K562 (cell line): ENCODE measurements around the gene SEC61A2. TPM values are rescaled to one million over a fixed set of nuclear protein-coding genes. Genes with fewer than 3 reads are reported as not detected.

Source experiments
- ATAC-seq: fragments of 200-7000 bp; cut with Tn5 transposase; 3 replicates; pipeline ENCODE4 v1.9.1; 2020; ENCODE audit warnings: moderate library complexity
- BruUV-seq: library from RNA; stranded (reverse); fragments of 400-500 nt; replicated peaks from 2 replicates; lab custom pipeline; 2021; lab: Mats Ljungman, UMichigan
- CTCF ChIA-PET: fragments of 300-600 bp; formaldehyde crosslinking; extraction: SDS; loops from one replicate; lab custom pipeline; 2021; ENCODE audit warnings: low intra/inter-chr PET ratio; lab: Yijun Ruan, JAX
- POLR2A ChIA-PET: fragments of 300-600, 350-650 bp; sonication (Branson Sonifier 250); formaldehyde crosslinking; extraction: SDS; loops from one replicate; lab custom pipeline; 2021; ENCODE audit warnings: antibody characterized with exemption, inconsistent platforms; lab: Yijun Ruan, JAX
- DNase-seq, 4 experiments: peaks; one replicate each; pipeline versions ENCODE4 v3.0.0 to v3.0.0-alpha.2; 2011 to 2018; ENCODE audit warnings: low spot score in 3 of 4, mixed read lengths in 3 of 4; ENCODE audit errors: extremely low read depth in 1 of 4
- FAIRE-seq: peaks from 2 replicates; lab custom pipeline; 2011; peaks lifted over from hg19 to GRCh38; lab: Jason Lieb, UNC
- H2AFZ ChIP-seq: 2 replicates; pipeline ENCODE4 v1.6.0; 2011; ENCODE audit warnings: low read depth, low read length, control low read depth, inconsistent platforms
- H3K27ac ChIP-seq: fragments of 200-600 bp; 3 replicates; pipeline ENCODE4 v1.8.0; 2011; ENCODE audit warnings: low read depth, mild to moderate bottlenecking, control low read depth, inconsistent platforms, low read length, moderate library complexity, mixed read lengths; ENCODE audit errors: extremely low read depth
- H3K27me3 ChIP-seq, 2 experiments: fragments of 300-600 bp in 1 of 2; 2 replicates in 1 of 2; 3 replicates in 1 of 2; pipeline versions ENCODE4 v1.6.0 to v1.8.0; 2011; ENCODE audit warnings: inconsistent platforms in 2 of 2, low read length in 2 of 2, mild to moderate bottlenecking in 1 of 2, mixed read lengths in 1 of 2, moderate library complexity in 1 of 2; ENCODE audit not compliant: control insufficient read depth in 2 of 2, insufficient read depth in 2 of 2
- H3K36me3 ChIP-seq: fragments of 300-600 bp; 3 replicates; pipeline ENCODE4 v1.8.0; 2011; ENCODE audit warnings: mild to moderate bottlenecking, low read length, inconsistent platforms; ENCODE audit not compliant: control insufficient read depth, insufficient read depth
- H3K4me1 ChIP-seq, 2 experiments: fragments of 200-600 bp in 1 of 2; replicated peaks in 1 of 2; 2 replicates in 1 of 2; 3 replicates in 1 of 2; pipeline versions ENCODE4 v1.5.1 to v1.8.0; 2011; ENCODE audit warnings: inconsistent platforms in 2 of 2, low read length in 2 of 2, mild to moderate bottlenecking in 1 of 2, mixed read lengths in 1 of 2, moderate library complexity in 1 of 2; ENCODE audit not compliant: control insufficient read depth in 2 of 2, insufficient read depth in 2 of 2
- H3K4me2 ChIP-seq: 2 replicates; pipeline ENCODE4 v1.6.1; 2011; ENCODE audit warnings: low read length, control low read depth, inconsistent platforms, mixed read lengths; ENCODE audit not compliant: insufficient read depth
- H3K4me3 ChIP-seq: fragments of 200-600 bp; sonication (generic), shearing (Covaris generic); 2 replicates; pipeline ENCODE4 v1.5.1; 2016; ENCODE audit warnings: control low read depth, inconsistent platforms
- H3K79me2 ChIP-seq: fragments of 200-600 bp; 3 replicates; pipeline ENCODE4 v1.8.0; 2011; ENCODE audit warnings: low read length, inconsistent platforms; ENCODE audit not compliant: control insufficient read depth, insufficient read depth
- H3K9ac ChIP-seq, 2 experiments: 2 replicates each; pipeline versions ENCODE4 v1.6.0 to v1.6.1; 2011; ENCODE audit warnings: low read depth in 2 of 2, low read length in 2 of 2, control low read depth in 1 of 2, inconsistent platforms in 1 of 2, mild to moderate bottlenecking in 1 of 2, mixed read lengths in 1 of 2; ENCODE audit not compliant: insufficient read depth in 1 of 2
- H3K9me1 ChIP-seq: one replicate; pipeline ENCODE4 v1.6.0; 2011; ENCODE audit warnings: inconsistent platforms, mild to moderate bottlenecking, low read length, moderate library complexity; ENCODE audit not compliant: control insufficient read depth, insufficient read depth
- H3K9me3 ChIP-seq: replicated peaks from 2 replicates; pipeline ENCODE4 v1.5.1; 2011; ENCODE audit warnings: low read depth, low read length, inconsistent platforms; ENCODE audit not compliant: control insufficient read depth, insufficient read depth
- H4K20me1 ChIP-seq: replicated peaks from 2 replicates; pipeline ENCODE4 v1.6.1; 2011; ENCODE audit warnings: low read length, inconsistent platforms, mixed read lengths; ENCODE audit not compliant: control insufficient read depth, insufficient read depth
- BRD4 ChIP-seq: fragments of 200-600 bp; sonication (generic); IDR thresholded peaks from 2 replicates; pipeline ENCODE4 v1.6.1; 2017; ENCODE audit warnings: inconsistent platforms
- ZNF57 ChIP-seq: fragments of 450-650 bp; formaldehyde crosslinking; IDR thresholded peaks from 2 replicates; pipeline ENCODE4 v1.4.0; 2020; ENCODE audit warnings: mild to moderate bottlenecking, moderate library complexity
- WGBS: fragments of 100-300 bp; shearing (Covaris generic); methylation state at CpG from one replicate; pipeline ENCODE4 v1.1.6; 2016; ENCODE audit warnings: low coverage, mixed read lengths; ENCODE audit not compliant: insufficient coverage; ENCODE audit errors: missing lambda C conversion rate; 5-methylcytosine and 5-hydroxymethylcytosine counted together
- in situ Hi-C: fragments of 300-500 bp; cut with MboI; formaldehyde crosslinking; loops from 4 replicates; pipeline ENCODE4 v1.15.0; 2018; ENCODE audit warnings: inconsistent platforms, mixed read lengths
- intact Hi-C: fragments of 100-400 bp; cut with micrococcal nuclease; formaldehyde crosslinking; loops from 2 replicates; pipeline ENCODE4 v1.14.2; 2022
- polyA plus RNA-seq, 8 experiments: library from polyadenylated mRNA; depleted of rRNA in 4 of 8; stranded (reverse) in 5 of 8; unstranded in 3 of 8; fragments of >200 nt; fragmentation: Nextera tagmentation in 2 of 8; fragmentation: Illumina TruSeq in 1 of 8; extraction: Ambion mirVana in 2 of 8; extraction: Trizol in 1 of 8; gene quantifications; 2 replicates each; pipeline versions ENCODE4 v1.2.1 to v1.2.3, GENCODE V29; 2011 to 2014; ENCODE audit warnings: inconsistent platforms in 1 of 8, missing spikeins in 1 of 8
- total RNA-seq, 7 experiments: library from RNA; depleted of rRNA in 6 of 7; stranded (reverse); fragments of >200 nt in 6 of 7; fragmentation: Illumina TruSeq in 2 of 7; extraction: Trizol in 2 of 7; gene quantifications; 2 replicates each; pipeline versions ENCODE4 v1.2.1 to v1.2.3, GENCODE V29; 2011 to 2021; ENCODE audit warnings: low replicate concordance in 1 of 7
- TF ChIP-seq, protein P1 (sequence below): fragments of 200-800 bp; sonication (Bioruptor generic); IDR thresholded peaks from 2 replicates; pipeline ENCODE4 v1.6.1; 2017; ENCODE audit warnings: missing genetic modification characterization, missing compliant biosample characterization
- TF ChIP-seq, protein P2 (sequence below): fragments of 250-450 bp; sonication (Bioruptor Pico); IDR thresholded peaks from 2 replicates; pipeline ENCODE4 v1.5.0; 2022; ENCODE audit warnings: mild to moderate bottlenecking
- TF ChIP-seq, protein P3 (sequence below): fragments of 250-450 bp; sonication (Bioruptor Pico); IDR thresholded peaks from 2 replicates; pipeline ENCODE4 v1.8.0; 2021; ENCODE audit warnings: mild to moderate bottlenecking, moderate library complexity
- TF ChIP-seq, protein P4 (sequence below): sonication (generic); formaldehyde crosslinking; IDR thresholded peaks from 2 replicates; pipeline ENCODE4 v1.8.1; 2023; ENCODE audit warnings: missing genetic modification reagents, mild to moderate bottlenecking, borderline replicate concordance
- TF ChIP-seq, protein P5 (sequence below), 2 experiments: fragments of 450-650 bp; conservative IDR thresholded peaks; 2 replicates each; pipeline ENCODE4 v1.6.1; 2017; ENCODE audit warnings: mild to moderate bottlenecking in 2 of 2, moderate library complexity in 2 of 2

Gene SEC61A2
- total and polyA plus RNA-seq, 9 of the 15 experiments (the other 6 are each of a cell fraction or from before 2014, with no cell fraction given), result 1.2 to 9.7 (median 3.9) TPM

DNA sequence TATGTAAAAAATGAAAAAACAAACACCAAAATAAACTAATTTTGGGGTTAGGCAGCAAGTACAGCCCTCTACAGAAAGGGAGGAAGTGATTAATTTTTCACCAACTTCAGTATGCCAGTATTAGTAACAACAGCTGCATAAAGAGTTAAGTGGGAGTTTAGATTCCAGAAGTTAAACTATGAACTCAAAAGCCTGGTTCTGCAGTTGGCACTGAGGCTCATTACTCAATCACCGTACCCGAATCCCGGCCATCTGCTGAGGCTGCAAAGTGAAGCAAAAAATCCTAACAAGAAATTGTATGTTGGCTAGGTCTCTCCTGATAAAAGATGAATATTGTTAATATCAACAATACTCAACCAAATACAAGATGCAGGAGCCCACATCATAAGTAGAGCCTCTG is 62.2 kb downstream of the SEC61A2 start (continued):
- TF ChIP-seq, protein P1, sequence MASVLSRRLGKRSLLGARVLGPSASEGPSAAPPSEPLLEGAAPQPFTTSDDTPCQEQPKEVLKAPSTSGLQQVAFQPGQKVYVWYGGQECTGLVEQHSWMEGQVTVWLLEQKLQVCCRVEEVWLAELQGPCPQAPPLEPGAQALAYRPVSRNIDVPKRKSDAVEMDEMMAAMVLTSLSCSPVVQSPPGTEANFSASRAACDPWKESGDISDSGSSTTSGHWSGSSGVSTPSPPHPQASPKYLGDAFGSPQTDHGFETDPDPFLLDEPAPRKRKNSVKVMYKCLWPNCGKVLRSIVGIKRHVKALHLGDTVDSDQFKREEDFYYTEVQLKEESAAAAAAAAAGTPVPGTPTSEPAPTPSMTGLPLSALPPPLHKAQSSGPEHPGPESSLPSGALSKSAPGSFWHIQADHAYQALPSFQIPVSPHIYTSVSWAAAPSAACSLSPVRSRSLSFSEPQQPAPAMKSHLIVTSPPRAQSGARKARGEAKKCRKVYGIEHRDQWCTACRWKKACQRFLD (CRISPR knock-in tag), result no peak
- no peak for TF ChIP-seq ZNF57

DNA sequence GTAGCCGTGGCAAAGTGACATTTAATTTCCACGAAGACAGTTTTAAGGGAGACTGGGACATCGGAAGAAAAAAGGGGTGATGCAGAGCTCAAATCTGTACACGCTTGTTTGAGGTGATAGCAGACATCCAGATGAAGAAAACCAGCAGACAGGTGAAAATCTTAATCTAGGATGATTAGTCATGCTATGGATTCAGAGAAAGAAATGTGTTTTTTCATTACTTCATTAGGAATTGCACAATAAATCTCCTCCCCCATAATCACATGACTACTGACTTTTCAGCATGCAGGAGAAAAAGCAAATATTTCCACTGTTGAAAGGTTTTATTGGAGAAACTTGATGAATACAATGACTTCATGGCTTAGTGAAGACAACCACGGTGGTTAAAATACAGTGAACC is 63.7 kb downstream of the SEC61A2 start:
- no peak overlapping the region for H3K4me3 ChIP-seq
- peaks cover 34% of the 10 kb centered on the region; the same call in 2 of the 3 replicates for H3K36me3 ChIP-seq
- TF ChIP-seq, protein P2, sequence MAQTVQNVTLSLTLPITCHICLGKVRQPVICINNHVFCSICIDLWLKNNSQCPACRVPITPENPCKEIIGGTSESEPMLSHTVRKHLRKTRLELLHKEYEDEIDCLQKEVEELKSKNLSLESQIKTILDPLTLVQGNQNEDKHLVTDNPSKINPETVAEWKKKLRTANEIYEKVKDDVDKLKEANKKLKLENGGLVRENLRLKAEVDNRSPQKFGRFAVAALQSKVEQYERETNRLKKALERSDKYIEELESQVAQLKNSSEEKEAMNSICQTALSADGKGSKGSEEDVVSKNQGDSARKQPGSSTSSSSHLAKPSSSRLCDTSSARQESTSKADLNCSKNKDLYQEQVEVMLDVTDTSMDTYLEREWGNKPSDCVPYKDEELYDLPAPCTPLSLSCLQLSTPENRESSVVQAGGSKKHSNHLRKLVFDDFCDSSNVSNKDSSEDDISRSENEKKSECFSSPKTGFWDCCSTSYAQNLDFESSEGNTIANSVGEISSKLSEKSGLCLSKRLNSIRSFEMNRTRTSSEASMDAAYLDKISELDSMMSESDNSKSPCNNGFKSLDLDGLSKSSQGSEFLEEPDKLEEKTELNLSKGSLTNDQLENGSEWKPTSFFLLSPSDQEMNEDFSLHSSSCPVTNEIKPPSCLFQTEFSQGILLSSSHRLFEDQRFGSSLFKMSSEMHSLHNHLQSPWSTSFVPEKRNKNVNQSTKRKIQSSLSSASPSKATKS, result no peak
- TF ChIP-seq, protein P3, sequence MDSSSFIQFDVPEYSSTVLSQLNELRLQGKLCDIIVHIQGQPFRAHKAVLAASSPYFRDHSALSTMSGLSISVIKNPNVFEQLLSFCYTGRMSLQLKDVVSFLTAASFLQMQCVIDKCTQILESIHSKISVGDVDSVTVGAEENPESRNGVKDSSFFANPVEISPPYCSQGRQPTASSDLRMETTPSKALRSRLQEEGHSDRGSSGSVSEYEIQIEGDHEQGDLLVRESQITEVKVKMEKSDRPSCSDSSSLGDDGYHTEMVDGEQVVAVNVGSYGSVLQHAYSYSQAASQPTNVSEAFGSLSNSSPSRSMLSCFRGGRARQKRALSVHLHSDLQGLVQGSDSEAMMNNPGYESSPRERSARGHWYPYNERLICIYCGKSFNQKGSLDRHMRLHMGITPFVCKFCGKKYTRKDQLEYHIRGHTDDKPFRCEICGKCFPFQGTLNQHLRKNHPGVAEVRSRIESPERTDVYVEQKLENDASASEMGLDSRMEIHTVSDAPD (CRISPR knock-in tag), result no peak
- no peak for TF ChIP-seq BRD4
- TF ChIP-seq, protein P4, sequence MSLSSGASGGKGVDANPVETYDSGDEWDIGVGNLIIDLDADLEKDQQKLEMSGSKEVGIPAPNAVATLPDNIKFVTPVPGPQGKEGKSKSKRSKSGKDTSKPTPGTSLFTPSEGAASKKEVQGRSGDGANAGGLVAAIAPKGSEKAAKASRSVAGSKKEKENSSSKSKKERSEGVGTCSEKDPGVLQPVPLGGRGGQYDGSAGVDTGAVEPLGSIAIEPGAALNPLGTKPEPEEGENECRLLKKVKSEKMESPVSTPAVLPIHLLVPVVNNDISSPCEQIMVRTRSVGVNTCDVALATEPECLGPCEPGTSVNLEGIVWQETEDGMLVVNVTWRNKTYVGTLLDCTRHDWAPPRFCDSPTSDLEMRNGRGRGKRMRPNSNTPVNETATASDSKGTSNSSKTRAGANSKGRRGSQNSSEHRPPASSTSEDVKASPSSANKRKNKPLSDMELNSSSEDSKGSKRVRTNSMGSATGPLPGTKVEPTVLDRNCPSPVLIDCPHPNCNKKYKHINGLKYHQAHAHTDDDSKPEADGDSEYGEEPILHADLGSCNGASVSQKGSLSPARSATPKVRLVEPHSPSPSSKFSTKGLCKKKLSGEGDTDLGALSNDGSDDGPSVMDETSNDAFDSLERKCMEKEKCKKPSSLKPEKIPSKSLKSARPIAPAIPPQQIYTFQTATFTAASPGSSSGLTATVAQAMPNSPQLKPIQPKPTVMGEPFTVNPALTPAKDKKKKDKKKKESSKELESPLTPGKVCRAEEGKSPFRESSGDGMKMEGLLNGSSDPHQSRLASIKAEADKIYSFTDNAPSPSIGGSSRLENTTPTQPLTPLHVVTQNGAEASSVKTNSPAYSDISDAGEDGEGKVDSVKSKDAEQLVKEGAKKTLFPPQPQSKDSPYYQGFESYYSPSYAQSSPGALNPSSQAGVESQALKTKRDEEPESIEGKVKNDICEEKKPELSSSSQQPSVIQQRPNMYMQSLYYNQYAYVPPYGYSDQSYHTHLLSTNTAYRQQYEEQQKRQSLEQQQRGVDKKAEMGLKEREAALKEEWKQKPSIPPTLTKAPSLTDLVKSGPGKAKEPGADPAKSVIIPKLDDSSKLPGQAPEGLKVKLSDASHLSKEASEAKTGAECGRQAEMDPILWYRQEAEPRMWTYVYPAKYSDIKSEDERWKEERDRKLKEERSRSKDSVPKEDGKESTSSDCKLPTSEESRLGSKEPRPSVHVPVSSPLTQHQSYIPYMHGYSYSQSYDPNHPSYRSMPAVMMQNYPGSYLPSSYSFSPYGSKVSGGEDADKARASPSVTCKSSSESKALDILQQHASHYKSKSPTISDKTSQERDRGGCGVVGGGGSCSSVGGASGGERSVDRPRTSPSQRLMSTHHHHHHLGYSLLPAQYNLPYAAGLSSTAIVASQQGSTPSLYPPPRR, result no peak
- TF ChIP-seq, protein P5, sequence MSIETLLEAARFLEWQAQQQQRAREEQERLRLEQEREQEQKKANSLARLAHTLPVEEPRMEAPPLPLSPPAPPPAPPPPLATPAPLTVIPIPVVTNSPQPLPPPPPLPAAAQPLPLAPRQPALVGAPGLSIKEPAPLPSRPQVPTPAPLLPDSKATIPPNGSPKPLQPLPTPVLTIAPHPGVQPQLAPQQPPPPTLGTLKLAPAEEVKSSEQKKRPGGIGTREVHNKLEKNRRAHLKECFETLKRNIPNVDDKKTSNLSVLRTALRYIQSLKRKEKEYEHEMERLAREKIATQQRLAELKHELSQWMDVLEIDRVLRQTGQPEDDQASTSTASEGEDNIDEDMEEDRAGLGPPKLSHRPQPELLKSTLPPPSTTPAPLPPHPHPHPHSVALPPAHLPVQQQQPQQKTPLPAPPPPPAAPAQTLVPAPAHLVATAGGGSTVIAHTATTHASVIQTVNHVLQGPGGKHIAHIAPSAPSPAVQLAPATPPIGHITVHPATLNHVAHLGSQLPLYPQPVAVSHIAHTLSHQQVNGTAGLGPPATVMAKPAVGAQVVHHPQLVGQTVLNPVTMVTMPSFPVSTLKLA (conservative IDR thresholded peaks at IDR 0.05), result no peak

More for the DNA sequence above, 63.7 kb downstream of the SEC61A2 start:
- H3K9me1 ChIP-seq, result no peaks in the 10 kb centered on the region
- no peak for ATAC-seq
- no peaks in the 10 kb centered on the region for H4K20me1 ChIP-seq
- FAIRE-seq, result no peak
- 83% methylated on average over 5 of the region's 5 CpGs for WGBS
- no peak overlapping the region for H3K9ac ChIP-seq
- H3K4me1 ChIP-seq, result peaks cover 8% of the 10 kb centered on the region in 2 experiments; a peak in 3 of 5 replicates
- CTCF ChIA-PET, result no interaction called here
- H3K27me3 ChIP-seq, result no peaks in the 10 kb centered on the region
- POLR2A ChIA-PET, result interaction anchor here (0.6 to 1.4 kb wide), 3 partner anchors 13 to 392 kb away, joined by 3 to 6 read pairs (median 4); no protein-coding TSS in a partner anchor
- H3K27ac ChIP-seq, result no peak overlapping the region
- in situ Hi-C loops (no loop called here), intact Hi-C loops (loop anchor here (10.0 kb wide), 1 partner anchor 148 kb away; the partner anchor contains the start of gene UPF2)
- no peak for DNase-seq
- no peaks in the 10 kb centered on the region for H3K9me3 ChIP-seq
- H2AFZ ChIP-seq, result no peak overlapping the region
- H3K4me2 ChIP-seq, result no peak overlapping the region
- BruUV-seq, result TSS peak; percentile 10
- H3K79me2 ChIP-seq, result peaks cover 87% of the 10 kb centered on the region
